ENCODE results near the gene C1orf141. TPM values are rescaled to one million over a fixed set of nuclear protein-coding genes. Genes with fewer than 3 reads are reported as not detected.

Gene C1orf141
- total and polyA plus RNA-seq, 2 donors (not counting 3 experiments of a cell fraction or from before 2014, with no cell fraction given): not detected

GRCh38 chr1:67105508-67105907 is 29.3 kb downstream of the C1orf141 start:
- CTCF ChIA-PET: interaction anchor here (1.1 to 2.0 kb wide), 5 partner anchors 10 to 109 kb away, joined by 3 to 6 read pairs (median 3); no protein-coding TSS in a partner anchor
- Histone ChIP-seq H3K9me1 (replicated peaks; ENCODE audit: control insufficient read depth, extremely low read depth, insufficient read depth, low read length) (no peaks in the 10 kb centered on the region), H2AFZ (ENCODE audit: low read depth, low read length) (no peak overlapping the region), H3K27me3 (ENCODE audit: control insufficient read depth in 2 of 2, insufficient read depth in 2 of 2, low read length in 2 of 2) (peaks cover 3 to 6% of the 10 kb centered on the region in 2 experiments), H4K20me1 (replicated peaks; ENCODE audit: control insufficient read depth, extremely low read depth, insufficient read depth, low read length) (no peaks in the 10 kb centered on the region), H3K4me3 (replicated peaks in 1 of 3; ENCODE audit: insufficient read depth in 1 of 3, low read depth in 1 of 3, low read length in 3 of 3) (no peak overlapping the region), H3K79me2 (ENCODE audit: control insufficient read depth, insufficient read depth, low read length) (no peaks in the 10 kb centered on the region), H3K4me1 (ENCODE audit: control insufficient read depth, extremely low read depth, insufficient read depth, low read length) (no peaks in the 10 kb centered on the region), H3K4me2 (ENCODE audit: insufficient read depth, low read length) (no peak overlapping the region), H3K9me3 (replicated peaks; ENCODE audit: control insufficient read depth, insufficient read depth, low read length) (no peaks in the 10 kb centered on the region), H3K27ac (ENCODE audit: insufficient read depth, low read depth, low read length) (no peak overlapping the region), H3K9ac (replicated peaks; ENCODE audit: extremely low read depth, insufficient read depth, low read length) (no peak overlapping the region), H3K36me3 (ENCODE audit: control insufficient read depth in 2 of 2, extremely low read depth in 1 of 2, insufficient read depth in 2 of 2, low read length in 2 of 2) (no peaks in the 10 kb centered on the region)
- POLR2A ChIA-PET: no interaction called here
- DNase-seq (ENCODE audit: low read depth, low spot score) (no peak), FAIRE-seq (no peak)
- no TSS peak for BruUV-seq (replicated peaks)
- dilution Hi-C loops (cut with MboI; ENCODE audit: extremely low pct_ligation_motif_present, low sequenced_read_pairs): no loop called here
- no peak for TF ChIP-seq CTCF (IDR thresholded peaks at IDR 0.05; ENCODE audit: extremely low read depth in 1 of 2, insufficient read depth in 1 of 2, low read depth in 1 of 2, low read length in 2 of 2)
- no peak for TF ChIP-seq FOS (IDR thresholded peaks at IDR 0.05; ENCODE audit: borderline replicate concordance, insufficient read depth, low read length)
- intact Hi-C loops (cut with micrococcal nuclease): no loop called here

- FAIRE-seq (no peak), DNase-seq (ENCODE audit: low read depth, low spot score) (no peak)
- H3K9me3 ChIP-seq (replicated peaks; ENCODE audit: control insufficient read depth, insufficient read depth, low read length): no peaks in the 10 kb centered on the region
- TF ChIP-seq EZH2 (IDR thresholded peaks at IDR 0.05; ENCODE audit: borderline replicate concordance, low read depth, low read length, severe bottlenecking): no peak
- no peak for TF ChIP-seq POLR2AphosphoS5 (IDR thresholded peaks at IDR 0.05; ENCODE audit: insufficient read depth, low read depth, low read length)
- no peak for TF ChIP-seq CTCF (IDR thresholded peaks at IDR 0.05; ENCODE audit: extremely low read depth in 1 of 2, insufficient read depth in 1 of 2, low read depth in 1 of 2, low read length in 2 of 2)
- no peak for TF ChIP-seq GATA2 (IDR thresholded peaks at IDR 0.05; ENCODE audit: insufficient read depth, insufficient read length, low read depth, low read length)
- TF ChIP-seq POLR2A (IDR thresholded peaks at IDR 0.05; ENCODE audit: low read depth, low read length): no peak
- no peak for TF ChIP-seq JUN (IDR thresholded peaks at IDR 0.05; ENCODE audit: borderline replicate concordance, insufficient read depth, insufficient read length, low read depth)
- no peak for TF ChIP-seq MYC (IDR thresholded peaks at IDR 0.05; ENCODE audit: low read depth, low read length)
- no peak for TF ChIP-seq MAX (IDR thresholded peaks at IDR 0.05; ENCODE audit: insufficient read depth, insufficient read length)
- no peak for TF ChIP-seq FOS (IDR thresholded peaks at IDR 0.05; ENCODE audit: borderline replicate concordance, insufficient read depth, low read length)
- BruUV-seq (replicated peaks): no TSS peak
- no peaks in the 10 kb centered on the region for H3K36me3 ChIP-seq (ENCODE audit: control insufficient read depth in 2 of 2, extremely low read depth in 1 of 2, insufficient read depth in 2 of 2, low read length in 2 of 2)
- no peaks in the 10 kb centered on the region for H4K20me1 ChIP-seq (replicated peaks; ENCODE audit: control insufficient read depth, extremely low read depth, insufficient read depth, low read length)
- H3K4me1 ChIP-seq (ENCODE audit: control insufficient read depth, extremely low read depth, insufficient read depth, low read length): no peaks in the 10 kb centered on the region
- no peak overlapping the region for H3K4me3 ChIP-seq (replicated peaks in 1 of 3; ENCODE audit: insufficient read depth in 1 of 3, low read depth in 1 of 3, low read length in 3 of 3)
- H3K9me1 ChIP-seq (replicated peaks; ENCODE audit: control insufficient read depth, extremely low read depth, insufficient read depth, low read length): no peaks in the 10 kb centered on the region
- dilution Hi-C loops (cut with MboI; ENCODE audit: extremely low pct_ligation_motif_present, low sequenced_read_pairs) (no loop called here), intact Hi-C loops (cut with micrococcal nuclease) (no loop called here)
- H3K4me2 ChIP-seq (ENCODE audit: insufficient read depth, low read length): no peak overlapping the region
- H3K27me3 ChIP-seq (ENCODE audit: control insufficient read depth in 2 of 2, insufficient read depth in 2 of 2, low read length in 2 of 2): peaks cover 3 to 6% of the 10 kb centered on the region in 2 experiments
- H3K79me2 ChIP-seq (ENCODE audit: control insufficient read depth, insufficient read depth, low read length): no peaks in the 10 kb centered on the region
- no peak overlapping the region for H2AFZ ChIP-seq (ENCODE audit: low read depth, low read length)
- no peak overlapping the region for H3K9ac ChIP-seq (replicated peaks; ENCODE audit: extremely low read depth, insufficient read depth, low read length)
- ChIA-PET CTCF (no interaction called here), POLR2A (no interaction called here)
- H3K27ac ChIP-seq (ENCODE audit: insufficient read depth, low read depth, low read length): no peak overlapping the region
These were observed 31.2 kb downstream of the C1orf141 start for GRCh38 chr1:67103548-67103947.

All from endothelial cell of umbilical vein (primary cell).